Left cardiac atrium (tissue), 4 donors: ENCODE measurements around the gene ANXA1. TPM values are rescaled to one million over a fixed set of nuclear protein-coding genes. Genes with fewer than 3 reads are reported as not detected.

Experiments used
- ATAC-seq, 2 donors: fragments of 200-7000 bp; cut with Tn5 transposase; one replicate each; pipeline ENCODE4 v1.9.1; 2020; ENCODE audit warnings: mild to moderate bottlenecking in 2 of 2, moderate library complexity in 2 of 2
- DNase-seq: peaks from one replicate; pipeline ENCODE4 v3.0.0-alpha.2; 2020
- intact Hi-C, 2 donors: fragments of 100-400 bp; cut with DNase I; formaldehyde crosslinking; loops; one replicate each; pipeline versions ENCODE4 v1.14.1 to v1.15.1; 2022 to 2023
- total RNA-seq, 2 donors: library from RNA; stranded (reverse); fragmentation: NEBNext Ultra II Directional; extraction: Animal tissue kit (Norgen Biotek cat#: 25700); gene quantifications; one replicate each; pipeline ENCODE4 v1.2.1, GENCODE V29; 2021
- donor health status: DM: no; HTN: yes; CAD: no.
- donor health status: DM: no; HTN: yes; CAD: no; lungs with severe emphysema.
- donor health status: DM: yes; HTN: yes; CAD: no.
- donor health status: Dilated cardiomyopathy.

The ANXA1 gene
- total RNA-seq, 2 donors from 2014 or later: 173 to 212 TPM

- ATAC-seq (no peak), DNase-seq (no peak)
- intact Hi-C loops: no loop called here
Observed at GRCh38 chr9:73194284-73194683, 42.6 kb downstream of the ANXA1 start.

- ATAC-seq: no peak
- DNase-seq: no peak
- intact Hi-C loops: no loop called here
Observed at GRCh38 chr9:73199448-73199847, 47.8 kb downstream of the ANXA1 start.

- DNase-seq (no peak), ATAC-seq (no peak)
- intact Hi-C loops: loop anchor here in 1 of 2 donors (10.0 kb wide), 1 partner anchor 1375 kb away; no protein-coding TSS in a partner anchor
Observed at GRCh38 chr9:73199886-73200285, 48.2 kb downstream of the ANXA1 start.

GRCh38 chr9:73200694-73201452 lies 49.2 kb downstream of the ANXA1 start:
- no peak for DNase-seq
- intact Hi-C loops: loop anchor here in 1 of 2 donors (10.0 kb wide), 1 partner anchor 1374 kb away; no protein-coding TSS in a partner anchor
- ATAC-seq: peak in 1 of 2 donors; percentile 41

- intact Hi-C loops: loop anchor here in 1 of 2 donors (10.0 kb wide), 1 partner anchor 1372 kb away; no protein-coding TSS in a partner anchor
- no peak for DNase-seq
- no peak for ATAC-seq
Observed at GRCh38 chr9:73202980-73203379, 51.3 kb downstream of the ANXA1 start.

- intact Hi-C loops: loop anchor here in 1 of 2 donors (10.0 kb wide), 1 partner anchor 1370 kb away; no protein-coding TSS in a partner anchor
- ATAC-seq (no peak), DNase-seq (no peak)
Observed at GRCh38 chr9:73204936-73205335, 53.3 kb downstream of the ANXA1 start.

GRCh38 chr9:73206851-73207250 lies 55.2 kb downstream of the ANXA1 start:
- ATAC-seq: no peak
- intact Hi-C loops: loop anchor here in 1 of 2 donors (10.0 kb wide), 1 partner anchor 1368 kb away; no protein-coding TSS in a partner anchor
- DNase-seq: no peak

GRCh38 chr9:73210886-73211666 lies 59.4 kb downstream of the ANXA1 start:
- no peak for ATAC-seq
- intact Hi-C loops: no loop called here
- DNase-seq: no peak

GRCh38 chr9:73213300-73213699 lies 61.6 kb downstream of the ANXA1 start:
- DNase-seq: no peak
- intact Hi-C loops: no loop called here
- ATAC-seq: no peak

GRCh38 chr9:73215249-73215648 lies 63.6 kb downstream of the ANXA1 start:
- intact Hi-C loops: no loop called here
- no peak for ATAC-seq
- no peak for DNase-seq

GRCh38 chr9:73216100-73216499 lies 64.4 kb downstream of the ANXA1 start:
- ATAC-seq (no peak), DNase-seq (no peak)
- intact Hi-C loops: no loop called here

Other genes starting within 250 kb of the ANXA1 start
- 10 to 100 TPM; 24.3 to 45.0 TPM for gene ALDH1A1, start 198.8 kb upstream of the ANXA1 start, total RNA-seq